Measurements from ENCODE around the gene MEX3D.

- TF ChIP-seq POLR2AphosphoS5 (IDR thresholded peaks at IDR 0.05; ENCODE audit: low read depth, low read length) (no peak), REST (IDR thresholded peaks at IDR 0.05; ENCODE audit: insufficient read depth in 1 of 2, low read depth in 2 of 2, low read length in 2 of 2) (no peak), TAF1 (IDR thresholded peaks at IDR 0.05; ENCODE audit: borderline replicate concordance, insufficient read depth, low read length) (no peak), FOXP2 (optimal IDR thresholded peaks at IDR 0.05; ENCODE audit: borderline replicate concordance, extremely low read depth, extremely low read length, insufficient read depth) (no peak), SIN3A (IDR thresholded peaks at IDR 0.05; ENCODE audit: borderline replicate concordance, insufficient read depth, low read length) (no peak)
Observed at GRCh38 chr19:1580957-1581356, 12.8 kb upstream of the MEX3D start.

Data from PFSK-1 (cell line).